CD4-positive, alpha-beta T cell treated with Interleukin-17A for 1 hour (primary cell): ENCODE data around the gene DUSP7.

Experiments
- DNase-seq: peaks from one replicate; pipeline ENCODE4 v3.0.0-alpha.2; 2020

Gene DUSP7, protein sequence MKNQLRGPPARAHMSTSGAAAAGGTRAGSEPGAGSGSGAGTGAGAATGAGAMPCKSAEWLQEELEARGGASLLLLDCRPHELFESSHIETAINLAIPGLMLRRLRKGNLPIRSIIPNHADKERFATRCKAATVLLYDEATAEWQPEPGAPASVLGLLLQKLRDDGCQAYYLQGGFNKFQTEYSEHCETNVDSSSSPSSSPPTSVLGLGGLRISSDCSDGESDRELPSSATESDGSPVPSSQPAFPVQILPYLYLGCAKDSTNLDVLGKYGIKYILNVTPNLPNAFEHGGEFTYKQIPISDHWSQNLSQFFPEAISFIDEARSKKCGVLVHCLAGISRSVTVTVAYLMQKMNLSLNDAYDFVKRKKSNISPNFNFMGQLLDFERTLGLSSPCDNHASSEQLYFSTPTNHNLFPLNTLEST

DNA sequence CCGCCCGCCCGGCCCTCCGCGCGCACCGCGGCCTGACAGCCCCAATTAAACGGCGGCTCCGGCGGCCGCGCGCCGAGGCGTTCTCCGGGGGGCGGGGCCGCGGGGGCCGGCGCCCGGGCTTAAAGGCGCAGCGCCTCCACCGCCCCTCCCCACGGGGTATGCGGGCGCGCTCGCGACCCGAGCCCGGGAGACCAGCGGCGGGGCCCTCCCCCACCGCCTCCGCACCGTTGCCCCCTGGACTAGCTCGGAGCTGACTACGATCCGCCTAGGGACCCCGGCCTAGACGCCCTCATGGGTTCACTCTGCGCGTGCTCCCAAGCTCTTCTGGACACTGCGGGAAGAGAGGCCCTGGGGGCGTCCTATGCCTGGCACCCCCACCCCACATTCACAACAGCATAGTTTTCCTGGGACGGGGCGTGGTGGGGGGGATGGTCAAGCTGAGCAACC lies at the start of gene DUSP7:
DUSP7 (minus strand) TSS at position 51 of the 447 bp plus-strand sequence. CDS start 205 bp downstream, outside the sequence.
- DNase-seq, result peak; percentile 67

DNA sequence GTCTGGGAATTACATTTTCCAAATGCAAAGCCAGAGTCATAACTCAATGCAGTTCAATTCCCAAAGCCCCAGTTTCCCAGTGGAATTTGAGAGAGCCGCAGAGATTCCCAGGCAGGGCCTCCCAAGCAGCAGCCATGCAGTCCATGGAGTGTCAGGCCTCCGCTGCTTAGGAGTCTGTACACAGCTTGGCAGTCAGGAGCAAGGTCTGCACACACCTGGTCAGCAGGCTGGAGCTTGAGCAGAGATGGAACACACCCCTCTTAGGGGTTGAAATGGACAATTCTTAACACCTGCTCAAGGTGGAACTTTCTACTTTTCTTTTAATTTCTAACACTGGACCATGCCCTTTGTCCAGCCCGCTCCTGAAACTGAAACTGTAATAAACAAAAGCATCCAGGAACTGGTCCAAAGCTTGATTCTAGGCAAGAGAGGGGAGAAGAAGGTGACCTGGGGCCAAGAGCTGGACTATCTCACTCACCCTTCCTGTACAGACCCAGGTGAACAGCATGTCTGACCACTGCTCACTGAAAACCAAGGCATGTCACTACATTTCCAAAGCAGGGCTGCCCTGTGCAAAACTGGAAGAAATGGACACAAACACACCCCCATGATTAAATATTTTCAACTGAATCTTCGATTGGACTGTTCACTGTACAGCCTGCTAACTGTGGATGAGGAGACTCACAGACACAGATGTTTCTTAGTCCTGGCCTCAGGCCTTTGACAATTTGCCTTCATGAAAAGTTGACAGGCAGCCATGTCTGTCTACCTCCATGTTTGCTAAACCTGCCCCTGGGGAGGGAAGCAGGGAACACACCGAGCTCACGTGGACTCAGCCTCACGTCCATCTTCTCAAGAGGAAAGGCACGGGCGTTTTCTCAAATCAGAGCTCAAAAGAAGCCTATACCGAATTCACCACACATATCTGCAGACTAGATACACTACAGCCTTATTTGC lies 48.6 kb upstream of the DUSP7 start:
- DNase-seq, result no peak

DNA sequence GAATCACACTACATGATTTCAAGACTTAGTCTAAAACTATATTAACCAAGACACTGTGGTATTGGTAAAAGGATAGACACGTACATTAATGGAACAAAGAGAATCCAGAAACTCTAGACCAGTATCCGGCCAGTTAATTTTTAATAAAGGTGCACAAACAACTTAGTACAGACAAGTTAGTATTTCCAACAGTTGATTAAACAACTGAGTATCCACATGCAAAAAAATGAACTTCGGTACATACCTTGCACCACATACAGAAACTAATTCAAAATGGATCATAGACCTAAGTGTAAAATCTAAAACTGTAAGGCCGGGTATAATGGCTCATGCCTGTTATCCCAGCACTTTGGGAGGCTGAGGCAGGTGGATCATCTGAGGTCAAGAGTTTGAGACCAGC lies 46.6 kb upstream of the DUSP7 start:
- no peak for DNase-seq

DNA sequence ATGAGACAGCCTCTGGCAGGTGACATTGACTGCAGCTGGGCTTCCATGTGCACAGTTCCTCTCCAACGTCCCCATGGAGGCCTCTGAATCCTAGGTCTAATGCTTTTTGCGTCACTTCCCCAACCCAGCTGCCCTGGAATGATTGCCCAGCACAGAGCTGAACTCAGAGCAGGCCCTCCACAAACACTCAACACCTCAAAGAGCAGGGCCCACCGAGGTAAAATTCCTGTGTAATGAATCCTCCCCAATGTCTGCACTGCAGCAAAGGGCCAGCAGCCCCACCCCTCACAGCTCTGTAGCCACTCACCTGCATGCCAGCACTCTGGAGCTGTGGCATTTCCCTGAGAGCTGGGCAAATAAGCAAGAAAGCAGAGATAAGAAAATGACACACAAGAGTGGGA lies 42.6 kb upstream of the DUSP7 start:
- DNase-seq, result no peak

DNA sequence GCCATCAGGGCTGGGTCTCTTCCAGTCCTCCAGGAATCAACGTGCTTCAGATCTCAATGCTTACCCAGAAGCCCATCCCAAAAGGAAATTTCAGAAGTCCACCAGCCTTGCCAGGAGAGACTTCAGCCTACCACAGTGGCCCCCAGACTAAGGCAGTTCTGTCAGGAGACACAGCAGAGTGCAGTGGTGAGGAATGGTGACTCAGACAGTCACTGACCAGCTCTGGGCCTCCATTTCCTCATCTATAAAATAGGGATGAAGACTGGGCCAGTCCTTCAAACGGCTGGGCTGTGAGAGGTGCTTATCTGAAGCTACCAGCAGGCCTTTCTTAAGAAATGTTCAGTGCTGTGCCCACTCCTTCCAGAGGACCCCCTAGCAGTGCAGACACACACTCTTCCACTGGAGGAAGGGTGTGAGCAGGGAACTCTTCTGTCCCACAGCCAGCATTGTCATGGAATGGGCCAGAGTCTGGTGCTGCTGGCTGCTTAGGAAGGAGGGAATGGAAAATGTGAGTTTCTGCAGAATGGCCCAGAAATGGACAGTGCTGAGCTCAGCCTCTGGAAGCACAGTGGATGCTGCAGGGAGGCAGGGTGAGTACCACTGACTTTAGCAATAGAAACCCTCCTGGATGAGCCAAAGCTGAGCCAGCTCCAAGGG lies 41.6 kb upstream of the DUSP7 start:
- DNase-seq, result no peak

DNA sequence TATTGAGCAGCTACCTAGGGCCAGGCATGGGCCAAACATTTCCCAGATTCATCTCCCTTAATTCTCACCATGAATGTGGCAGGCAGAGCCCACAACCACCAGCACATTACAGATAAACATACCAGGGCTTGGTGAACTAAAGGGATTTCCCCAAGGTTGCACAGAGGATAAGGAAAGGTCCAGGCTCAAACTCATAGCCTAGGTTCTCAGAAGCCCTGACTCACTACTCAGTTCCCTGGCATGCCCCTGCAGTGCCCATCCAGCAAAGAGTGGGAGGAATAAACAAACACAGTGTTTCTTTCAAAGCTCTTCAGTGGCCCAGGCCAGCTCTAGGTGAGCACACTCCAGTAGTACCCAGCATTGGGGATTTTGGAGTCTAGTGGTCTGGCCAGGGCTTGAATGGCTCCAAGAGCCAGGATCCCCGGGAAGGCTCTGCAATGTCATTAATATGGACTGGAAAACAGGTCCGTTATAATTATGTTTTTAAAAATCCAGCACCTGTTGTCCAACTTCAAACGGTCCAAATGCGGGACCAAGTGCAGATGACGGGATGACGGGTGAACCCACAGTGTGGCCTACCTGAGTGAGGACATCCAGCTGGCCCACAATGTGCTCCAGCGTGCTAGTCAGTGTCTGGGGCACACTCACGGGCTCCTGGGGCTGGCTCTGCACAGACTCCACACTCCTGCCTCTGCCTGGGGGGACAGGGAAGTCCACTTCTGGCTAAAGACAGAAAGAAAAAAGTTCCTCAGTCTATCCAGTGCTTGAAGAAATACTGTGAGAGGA lies 39.8 kb upstream of the DUSP7 start:
- no peak for DNase-seq

DNA sequence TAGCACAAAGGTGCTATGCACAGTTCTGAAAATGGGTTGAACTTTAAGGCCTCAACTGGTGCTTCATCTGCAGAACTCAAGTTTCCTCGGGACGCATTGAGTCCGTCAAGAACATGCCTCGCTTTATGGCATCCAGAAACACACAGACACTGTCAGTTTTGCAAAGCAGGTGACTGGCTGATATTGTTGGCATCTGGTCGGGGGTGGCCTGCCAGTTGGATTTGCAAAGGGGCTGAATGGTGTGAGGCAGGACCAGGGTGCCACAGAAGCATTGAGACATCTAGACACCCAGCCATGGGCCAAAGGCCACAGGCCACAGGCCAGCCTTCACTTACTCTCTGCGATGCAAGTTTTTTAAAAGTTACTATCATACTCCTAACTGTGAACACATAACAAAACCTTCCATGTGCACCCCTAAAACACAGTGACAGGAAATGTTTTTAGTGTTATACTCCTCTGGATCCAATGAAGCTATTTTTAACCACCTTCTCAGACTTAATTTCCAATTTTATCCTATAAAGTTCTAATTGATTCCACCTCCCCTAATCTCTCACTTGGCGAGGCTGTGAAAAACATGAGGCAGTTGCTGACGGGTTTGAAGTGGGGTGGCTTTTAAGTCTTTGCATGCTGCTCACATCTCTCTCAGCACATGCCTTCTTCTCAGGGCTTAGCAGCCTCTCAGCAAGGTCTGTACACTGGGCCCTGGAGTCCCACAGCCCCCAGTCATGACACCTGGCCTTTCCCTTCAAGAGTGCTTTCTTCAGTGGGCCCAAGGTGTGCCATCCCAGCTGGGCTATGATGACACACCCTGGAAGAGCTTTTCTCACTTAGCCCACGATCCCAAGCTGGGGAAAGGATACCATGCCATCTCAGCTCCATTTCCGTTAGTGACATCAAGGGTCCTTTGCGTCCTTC lies 38.5 kb upstream of the DUSP7 start:
- DNase-seq, result no peak

DNA sequence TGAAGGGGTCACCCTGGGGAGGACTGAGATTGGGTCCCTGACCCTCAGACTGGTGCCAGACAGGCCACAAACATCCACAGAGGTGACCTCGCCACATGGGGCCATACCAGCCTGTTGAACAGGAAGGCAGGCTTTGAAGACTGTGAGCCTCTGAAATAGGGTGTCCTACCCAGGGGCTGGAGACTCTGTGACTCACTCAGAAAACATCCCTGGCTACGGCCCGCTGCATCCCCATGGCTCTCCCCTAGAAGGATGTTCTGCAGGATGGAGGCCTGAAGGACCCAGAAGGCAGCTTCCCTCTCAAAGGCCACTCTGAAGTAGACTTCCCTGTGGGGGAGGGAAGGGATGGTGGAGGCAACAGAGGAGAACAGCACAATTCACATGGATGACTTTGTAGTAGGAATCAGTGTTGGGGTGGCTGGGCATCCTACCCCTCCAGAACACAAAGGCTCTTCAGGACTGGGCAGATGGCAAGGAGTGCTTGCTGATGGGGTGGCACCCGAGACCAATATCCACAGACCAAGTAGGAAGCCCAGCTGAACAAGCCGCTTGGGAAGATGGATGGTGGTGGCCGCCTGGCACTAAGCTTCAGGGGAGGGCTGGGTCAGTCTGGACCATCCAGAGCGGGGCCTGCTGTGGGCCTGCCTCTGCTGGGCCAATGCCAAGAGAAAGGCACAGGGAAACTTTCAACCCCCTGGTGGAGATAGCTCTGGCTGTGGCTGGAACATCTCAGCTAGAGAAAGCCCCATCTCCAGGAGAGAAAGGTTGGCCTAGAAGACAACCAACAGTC lies 37.6 kb upstream of the DUSP7 start:
- DNase-seq, result no peak

DNA sequence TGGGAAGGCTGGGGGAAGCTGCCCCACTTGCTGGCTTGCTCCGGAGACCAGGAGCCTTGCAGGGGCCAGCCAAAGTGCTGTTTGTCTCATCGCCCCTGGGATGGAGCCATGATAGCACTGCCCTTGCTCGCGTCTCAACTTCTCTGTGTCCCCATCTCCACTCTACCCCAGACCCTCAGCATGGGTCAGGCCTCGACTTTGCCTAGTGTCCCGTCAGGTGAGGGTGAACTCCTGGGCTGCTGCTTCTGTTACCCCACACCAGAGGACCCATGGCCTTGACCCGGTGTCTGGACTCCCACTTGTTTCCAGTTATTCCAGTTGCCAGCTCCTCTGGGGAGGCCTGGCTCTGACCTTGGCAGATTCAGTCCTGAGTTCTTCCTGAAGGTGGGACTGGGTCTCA lies 36.5 kb upstream of the DUSP7 start:
- DNase-seq, result no peak

DNA sequence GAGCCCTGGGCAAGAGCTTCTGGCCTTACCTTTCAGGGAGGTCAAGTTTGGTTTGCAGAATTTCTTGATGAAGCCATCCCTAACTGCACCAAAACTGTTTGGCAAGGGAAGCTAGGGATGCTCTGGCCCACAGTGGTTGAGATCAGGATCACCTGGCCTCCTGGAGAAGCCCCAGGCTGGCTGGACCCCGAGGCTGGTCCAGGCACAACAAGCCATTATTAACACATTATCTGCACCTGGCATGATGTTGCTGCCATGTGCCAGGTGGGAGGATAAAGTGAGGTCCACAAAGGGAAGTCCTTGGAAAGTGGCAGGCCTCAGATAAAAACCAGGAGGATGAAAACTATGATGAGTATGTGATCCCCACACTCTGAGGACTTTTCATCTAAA lies 35.9 kb upstream of the DUSP7 start:
- DNase-seq, result no peak

DNA sequence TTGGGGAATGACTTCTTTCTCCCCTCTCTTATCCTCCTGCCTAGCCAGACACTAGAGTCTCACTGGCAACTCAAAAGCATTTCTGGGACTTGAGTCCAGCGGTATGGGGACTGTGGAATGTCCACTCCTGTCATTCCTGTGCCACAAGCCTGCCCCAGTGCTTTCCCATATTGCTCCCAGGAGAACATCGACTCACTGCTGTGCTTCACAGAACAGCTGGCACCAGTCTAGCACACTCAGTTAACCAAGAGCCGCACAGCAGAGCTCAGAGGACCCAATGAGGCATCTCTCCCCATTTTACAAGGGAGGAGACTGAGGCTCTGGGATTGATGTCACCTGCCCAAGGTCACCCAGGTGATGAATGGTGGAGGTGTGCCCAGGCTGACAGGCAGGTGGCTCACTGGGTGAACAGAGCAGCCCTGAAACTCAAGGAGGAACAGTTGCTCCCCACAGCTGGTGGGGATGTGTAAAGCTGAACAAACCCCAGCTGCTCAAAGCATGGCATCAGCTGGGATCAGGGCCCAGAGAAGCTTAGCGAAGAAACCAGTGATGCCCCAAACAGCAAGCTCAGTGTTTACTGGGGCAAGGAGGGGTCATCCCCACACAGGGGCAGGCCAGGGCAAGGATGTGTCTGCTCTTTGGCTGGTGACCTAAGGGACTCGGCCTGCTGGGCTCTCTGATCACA lies 35.4 kb upstream of the DUSP7 start:
- no peak for DNase-seq

DNA sequence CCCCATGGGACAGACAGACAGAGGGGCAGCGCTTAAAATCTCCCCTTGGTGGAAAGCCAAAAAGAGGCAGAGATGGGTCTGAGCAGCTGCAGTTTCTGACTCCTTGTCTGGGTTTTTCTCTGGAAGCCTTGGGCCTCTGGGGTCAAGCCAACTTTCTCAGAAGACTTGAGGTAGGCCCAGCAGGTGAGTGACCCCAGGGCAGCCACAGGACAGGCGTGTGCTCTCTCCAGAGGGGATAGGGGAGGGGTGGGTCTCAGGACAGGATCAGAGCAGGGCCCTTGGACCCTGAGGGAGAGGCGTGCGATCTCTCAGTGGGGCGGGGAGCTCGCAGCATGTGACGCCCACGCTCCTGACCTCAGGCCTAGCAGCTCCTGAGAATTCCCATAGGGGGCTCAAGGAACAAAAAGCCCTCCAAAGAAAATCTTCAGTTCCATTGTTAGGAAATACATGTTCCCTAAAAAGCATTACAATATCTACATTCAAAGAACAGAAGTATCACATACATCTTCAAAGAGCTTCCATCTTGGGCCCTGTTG lies 34.6 kb upstream of the DUSP7 start:
- DNase-seq, result no peak

DNA sequence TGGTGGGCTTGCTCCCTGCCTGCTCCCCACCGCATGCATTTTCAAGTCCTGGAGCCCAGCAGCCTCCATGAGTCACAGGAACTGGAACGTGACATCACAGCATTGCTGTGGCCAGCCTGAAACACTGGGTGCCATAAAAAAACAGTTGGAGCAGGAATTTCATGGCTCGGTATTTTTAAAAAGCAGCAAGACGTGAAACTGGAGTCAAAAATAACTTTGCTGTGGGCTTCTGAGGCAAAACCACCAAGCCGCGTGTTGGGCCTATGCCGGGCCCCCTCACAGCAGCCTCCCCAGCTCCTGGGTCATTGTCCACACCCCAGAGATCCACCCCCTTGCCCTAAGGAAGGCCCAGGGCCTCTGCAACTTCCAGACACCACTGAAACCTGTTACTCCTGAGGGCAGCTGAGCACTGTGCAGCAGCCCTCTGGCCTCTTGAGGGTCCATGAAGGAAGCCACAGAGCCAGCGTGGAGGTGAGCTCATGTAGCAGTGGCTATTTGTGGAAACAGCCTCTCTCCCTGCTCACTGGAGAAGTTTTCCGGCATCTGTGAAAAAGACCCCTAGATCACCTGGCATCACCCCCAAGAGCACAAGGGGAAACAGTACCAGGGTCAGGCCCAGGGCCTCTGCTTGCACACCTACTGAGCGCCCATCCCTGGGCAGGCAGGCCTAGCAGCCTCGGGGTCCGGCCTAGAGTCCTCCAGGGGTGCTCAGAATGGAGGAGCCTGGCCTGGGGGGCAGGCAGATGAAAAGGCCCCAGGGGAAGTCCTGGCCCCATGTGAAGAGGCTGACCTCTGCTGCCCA lies 34.0 kb upstream of the DUSP7 start:
- no peak for DNase-seq

DNA sequence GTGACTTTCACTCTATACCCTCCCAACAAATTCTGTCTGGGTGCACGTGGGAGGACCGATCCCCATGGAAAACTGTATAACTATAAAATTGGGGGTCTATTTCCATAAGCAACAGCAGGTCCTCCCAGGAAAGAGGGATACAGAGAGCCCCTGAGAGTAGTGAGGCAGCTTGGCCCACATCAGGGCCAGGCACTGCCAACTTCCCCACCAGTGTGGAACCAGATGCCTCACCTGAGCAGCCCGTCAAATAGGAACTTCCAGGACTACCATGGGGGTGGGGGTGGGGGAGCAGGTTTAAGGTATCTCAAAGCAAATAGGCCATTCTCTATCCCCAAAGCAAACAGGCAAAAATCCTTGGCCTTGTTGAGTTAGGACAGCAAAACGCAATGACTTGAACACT lies 33.3 kb upstream of the DUSP7 start:
- DNase-seq, result no peak

DNA sequence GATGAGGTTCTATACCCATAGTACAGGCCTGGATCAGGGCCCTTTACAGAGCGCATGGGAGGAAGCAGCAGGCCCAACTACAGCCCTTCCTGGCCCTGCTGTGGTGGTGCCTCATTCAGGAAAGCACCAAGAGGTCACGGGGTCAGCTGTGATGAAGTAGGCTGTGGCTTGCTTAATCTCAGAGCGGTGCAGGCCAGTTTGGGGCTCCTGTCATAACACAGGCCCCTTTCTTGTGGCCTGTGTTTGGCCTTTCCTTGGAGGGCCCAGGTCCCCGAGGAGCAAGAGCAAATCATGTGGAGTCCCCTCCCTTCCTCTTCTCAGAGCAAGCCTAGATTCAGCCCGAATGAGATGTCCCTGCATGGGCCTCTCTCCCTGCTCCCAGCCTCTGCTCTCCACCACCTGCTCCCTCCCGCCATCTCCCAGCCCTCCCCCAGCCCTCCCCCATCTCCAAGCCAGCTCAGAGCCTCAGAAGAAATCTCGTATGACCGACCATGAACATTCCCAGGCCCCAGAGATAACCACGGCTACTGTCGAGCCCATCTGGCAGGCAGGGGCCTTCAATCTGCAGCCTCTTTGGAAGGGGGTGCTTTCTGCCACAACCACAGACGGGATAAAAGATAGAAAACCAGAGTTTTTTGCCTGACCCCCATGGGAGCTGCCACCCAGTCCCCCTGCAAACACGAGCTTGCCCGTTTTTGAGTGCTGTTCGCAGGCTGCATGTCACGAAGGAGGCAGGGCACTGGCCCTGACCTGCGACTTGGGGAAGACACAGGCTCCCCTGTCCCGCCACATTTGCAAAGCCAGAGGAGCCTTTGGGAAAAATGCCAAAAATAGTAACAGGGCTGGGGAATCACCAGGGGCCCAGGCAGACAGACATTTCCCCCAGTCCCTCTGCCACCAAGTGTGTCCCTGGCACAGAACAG lies 32.3 kb upstream of the DUSP7 start:
- DNase-seq, result peak; percentile 6

DNA sequence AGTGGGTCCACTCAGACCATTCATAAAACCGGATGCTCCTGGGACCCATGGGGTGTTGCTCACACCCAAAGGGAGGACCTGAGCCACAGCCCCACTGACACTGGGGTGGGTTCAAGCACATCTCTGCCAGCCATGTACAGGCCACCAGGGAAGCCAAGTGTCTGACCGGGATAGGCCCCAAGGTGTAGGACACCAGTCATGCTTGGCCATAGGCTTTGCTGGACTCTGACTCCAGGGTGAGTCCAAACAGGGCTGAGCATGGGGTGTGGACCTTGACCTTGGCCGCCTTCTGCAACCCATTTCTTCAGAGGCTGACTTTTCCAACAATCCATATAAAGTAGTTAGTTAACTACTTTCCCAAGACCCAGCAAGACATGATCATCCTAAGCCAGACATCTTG lies 31.4 kb upstream of the DUSP7 start:
- no peak for DNase-seq

DNA sequence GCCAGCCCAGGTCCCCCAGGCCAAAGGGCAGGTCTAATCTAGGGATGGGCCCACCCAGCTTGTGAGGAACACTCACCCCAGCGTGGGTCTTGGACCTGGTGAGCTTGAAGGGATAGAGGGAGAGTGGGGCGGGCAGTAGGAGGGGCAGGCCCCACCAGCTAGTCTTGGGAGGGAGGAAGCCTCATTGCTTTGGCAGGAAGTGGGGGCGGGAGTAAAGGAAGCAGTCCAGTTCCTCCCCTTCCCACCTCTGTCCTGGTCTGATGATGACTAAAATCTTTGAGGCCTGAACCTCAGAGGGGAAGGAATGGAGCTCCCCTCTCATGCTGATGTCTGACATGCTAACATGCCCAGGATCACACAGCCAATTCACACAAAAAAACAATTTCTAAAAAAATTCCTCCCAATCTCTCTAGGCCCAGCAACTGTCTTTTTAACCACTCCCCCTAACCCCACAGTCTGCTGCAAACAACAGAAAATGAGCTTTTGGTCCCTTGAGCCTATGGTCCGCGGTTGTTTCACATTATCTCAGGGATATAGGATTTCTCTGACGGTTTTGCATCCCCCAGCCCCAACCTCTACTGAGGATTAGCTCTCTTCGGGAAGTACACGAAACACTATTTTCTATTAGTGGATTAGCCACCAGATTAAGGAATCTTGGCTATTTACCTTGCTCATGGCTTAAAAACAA lies 30.7 kb upstream of the DUSP7 start:
- DNase-seq, result no peak
